ENCODE measurements around the gene SYT4.

DNA sequence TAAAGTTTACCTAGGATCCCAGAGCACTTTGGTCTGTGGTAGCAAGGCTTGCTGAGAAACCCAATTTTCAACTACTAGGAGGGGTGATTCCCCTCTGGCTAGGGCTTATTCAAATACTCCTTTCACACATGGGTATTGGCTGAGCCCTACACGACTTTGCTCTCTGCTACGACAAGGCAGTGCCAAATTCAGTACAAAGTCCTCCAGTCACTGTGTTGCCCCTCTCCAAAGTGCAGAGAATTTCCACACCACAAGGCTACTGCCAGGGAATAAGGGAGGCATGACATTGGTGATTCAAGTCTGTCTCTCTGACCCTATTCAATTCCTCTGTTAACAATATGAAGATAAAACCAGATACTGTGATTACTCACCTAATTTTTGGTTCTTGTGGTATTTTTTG lies 38.9 kb downstream of the SYT4 start:
- TF ChIP-seq, protein P1, sequence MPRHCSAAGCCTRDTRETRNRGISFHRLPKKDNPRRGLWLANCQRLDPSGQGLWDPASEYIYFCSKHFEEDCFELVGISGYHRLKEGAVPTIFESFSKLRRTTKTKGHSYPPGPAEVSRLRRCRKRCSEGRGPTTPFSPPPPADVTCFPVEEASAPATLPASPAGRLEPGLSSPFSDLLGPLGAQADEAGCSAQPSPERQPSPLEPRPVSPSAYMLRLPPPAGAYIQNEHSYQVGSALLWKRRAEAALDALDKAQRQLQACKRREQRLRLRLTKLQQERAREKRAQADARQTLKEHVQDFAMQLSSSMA (CRISPR knock-in tag; IDR thresholded peaks at IDR 0.05): no peak
- no peak for TF ChIP-seq MYBL2 (IDR thresholded peaks at IDR 0.05; ENCODE audit: low read depth)
- TF ChIP-seq MYBL2 (CRISPR knock-in tag; IDR thresholded peaks at IDR 0.05; ENCODE audit: borderline replicate concordance): no peak
